Umbilical cord (tissue), 2 donors: Measurements from ENCODE around the gene IFI6. TPM values are rescaled to one million over a fixed set of nuclear protein-coding genes. Genes with fewer than 3 reads are reported as not detected.
A peak's percentile ranks its signal among the peaks of the same experiment; 100 is the strongest.
"Not testable (repeated sequence)": the region's sequence is repeated elsewhere in the genome, so short reads cannot be mapped to it uniquely, and the experiment has no call there.

Experiments used
- DNase-seq: peaks from one replicate; pipeline ENCODE4 v3.0.0-alpha.2; 2015; ENCODE audit warnings: low spot score
- total RNA-seq: library from RNA; depleted of rRNA; stranded (reverse); fragments of >200 nt; gene quantifications from one replicate; pipeline ENCODE4 v1.2.3, GENCODE V29; 2014; ENCODE audit warnings: low replicate concordance; ENCODE audit not compliant: insufficient read depth

Gene IFI6, protein sequence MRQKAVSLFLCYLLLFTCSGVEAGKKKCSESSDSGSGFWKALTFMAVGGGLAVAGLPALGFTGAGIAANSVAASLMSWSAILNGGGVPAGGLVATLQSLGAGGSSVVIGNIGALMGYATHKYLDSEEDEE
- 132 TPM for total RNA-seq

- DNase-seq, result peak; percentile 99
Observed at GRCh38 chr1:27671964-27672749, at the start of gene IFI6. Gene IFI6, minus strand, starts transcription at chr1:27672192. Its CDS starts 2,878 bp downstream, at chr1:27669314.

DNA sequence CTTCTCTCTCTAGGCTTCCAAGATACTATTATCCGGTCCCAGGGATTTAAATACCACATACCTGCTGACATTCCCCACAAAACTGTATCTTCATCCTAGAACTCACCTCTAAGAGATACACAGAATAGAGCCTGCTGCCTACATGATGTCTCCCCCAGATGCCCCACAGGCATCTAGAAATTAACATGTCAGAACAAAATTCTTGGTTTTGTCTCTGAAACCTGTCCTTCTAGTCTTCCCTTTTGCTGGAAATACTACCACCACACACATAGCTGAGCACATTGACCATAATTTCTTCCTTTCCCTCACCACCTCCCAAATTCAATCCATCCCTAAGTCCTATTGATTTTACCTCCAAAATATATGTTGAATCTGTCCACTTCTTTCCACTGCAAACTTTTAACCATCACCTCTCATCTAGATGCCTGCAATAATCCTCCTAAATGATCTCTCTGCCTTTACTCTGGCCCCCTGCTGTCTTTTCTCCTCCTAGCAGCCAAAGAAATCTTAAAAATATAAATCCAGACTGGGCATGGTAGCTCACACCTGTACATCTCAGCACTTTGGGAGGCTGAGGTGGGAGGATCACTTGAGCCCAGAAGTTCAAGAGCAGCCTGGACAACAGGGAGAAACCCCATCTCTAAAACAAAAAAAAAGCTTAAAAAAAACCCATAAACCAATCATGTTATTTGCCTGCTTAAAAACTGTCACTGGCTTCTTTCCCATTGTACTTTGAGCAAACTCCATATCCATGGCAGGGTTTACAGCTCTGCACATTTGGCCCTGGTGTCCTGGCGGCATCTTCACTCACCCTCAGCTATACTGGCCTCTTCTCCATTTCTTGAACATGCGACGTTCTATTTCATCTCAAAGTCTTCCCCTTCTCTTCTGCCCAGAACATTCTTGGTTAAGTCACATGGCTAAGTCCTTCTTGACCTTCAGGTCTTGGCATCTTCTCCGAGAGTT lies 47.6 kb upstream of the IFI6 start:
- DNase-seq, result peak; percentile 30

GRCh38 chr1:27716262-27716895 lies 44.4 kb upstream of the IFI6 start:
- DNase-seq, result no peak

- DNase-seq, result no peak
Observed at GRCh38 chr1:27713869-27714513, 42.0 kb upstream of the IFI6 start.

DNA sequence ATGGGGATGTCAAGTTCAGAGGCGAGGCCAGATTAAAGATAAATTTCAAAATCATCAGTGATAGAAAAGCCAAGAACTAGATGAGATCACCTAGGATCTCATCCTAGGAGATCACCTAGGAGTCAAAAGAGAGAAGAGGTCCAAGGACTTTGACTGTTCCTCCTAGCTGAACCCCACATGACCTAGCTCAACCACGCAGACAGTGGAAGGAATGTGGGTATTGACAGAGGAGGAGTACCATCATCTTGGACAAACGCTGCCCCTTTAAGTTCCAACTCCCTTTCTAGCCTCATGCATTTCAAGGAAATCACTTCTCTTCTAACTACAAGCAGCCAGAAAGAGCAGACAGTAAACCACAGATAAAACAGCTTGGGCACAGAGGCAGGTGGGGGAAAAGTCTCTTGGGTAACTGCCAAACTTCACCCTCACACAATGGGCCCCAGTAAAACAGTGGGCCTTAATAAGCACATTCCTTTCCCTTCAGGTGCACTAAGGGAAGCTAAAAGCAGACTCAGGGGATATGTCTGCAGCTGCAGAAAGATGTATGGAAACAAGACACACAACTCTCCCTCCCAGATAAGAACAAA lies 41.2 kb upstream of the IFI6 start:
- no peak for DNase-seq

DNA sequence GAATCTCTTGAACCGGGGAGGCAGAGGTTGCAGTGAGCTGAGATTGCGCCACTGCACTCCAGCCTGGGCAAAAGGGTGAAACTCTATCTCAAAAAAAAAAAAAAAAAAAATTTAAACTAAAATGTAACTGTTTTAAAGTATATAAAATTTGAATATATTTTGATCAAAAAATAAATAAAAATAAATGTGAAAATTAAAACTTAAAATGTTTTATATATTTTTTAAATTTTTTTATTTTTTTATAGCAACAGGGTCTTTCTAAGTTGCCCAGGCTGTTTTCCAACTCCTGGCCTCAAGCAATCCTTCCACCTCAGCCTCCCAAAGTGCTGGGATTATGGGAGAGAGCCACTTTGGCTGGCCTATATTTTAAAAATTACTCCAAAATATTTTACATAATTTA lies 38.6 kb upstream of the IFI6 start:
- DNase-seq, result no peak

- DNase-seq, result no peak
Observed at GRCh38 chr1:27705545-27705944, 33.6 kb upstream of the IFI6 start.

DNA sequence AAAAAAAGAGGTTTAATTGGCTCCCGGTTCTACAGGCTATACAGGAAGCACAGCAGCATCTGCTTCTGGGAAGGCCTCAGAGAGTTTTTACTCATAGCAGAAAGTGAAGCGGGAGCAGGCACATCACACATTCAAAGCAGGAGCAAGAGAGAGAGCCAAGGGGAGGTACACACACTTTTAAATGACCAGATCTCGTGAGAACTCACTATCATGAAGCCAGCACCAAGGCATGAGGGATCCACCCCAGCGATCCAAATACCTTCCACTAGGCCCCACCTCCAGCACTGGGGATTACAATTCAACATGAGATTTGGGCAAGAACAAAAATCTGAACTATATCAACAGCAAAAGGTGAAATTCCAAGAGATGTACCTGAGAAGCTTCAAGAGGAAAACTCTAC lies 33.0 kb upstream of the IFI6 start:
- no peak for DNase-seq

GRCh38 chr1:27696835-27697234 lies 24.8 kb upstream of the IFI6 start:
- not testable (repeated sequence) for DNase-seq

DNA sequence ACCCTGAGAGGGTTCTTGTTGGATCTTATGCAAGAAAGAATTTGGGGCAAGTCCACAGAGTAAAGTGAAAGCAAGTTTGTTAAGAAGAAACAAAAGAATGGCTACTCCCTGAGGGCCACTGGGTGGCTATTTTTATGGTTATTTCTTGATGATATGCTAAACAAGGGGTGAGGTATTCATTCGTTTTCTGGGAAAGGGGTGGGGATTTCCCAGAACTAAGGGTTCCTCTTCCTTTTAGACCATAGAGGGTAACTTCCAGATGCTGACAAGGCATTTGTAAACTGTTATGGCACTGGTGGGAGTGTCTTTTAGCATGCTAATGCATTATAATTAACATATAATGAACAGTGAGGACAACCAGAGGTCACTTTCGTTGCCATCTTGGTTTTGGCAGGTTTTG lies 18.2 kb upstream of the IFI6 start:
- DNase-seq, result no peak

DNA sequence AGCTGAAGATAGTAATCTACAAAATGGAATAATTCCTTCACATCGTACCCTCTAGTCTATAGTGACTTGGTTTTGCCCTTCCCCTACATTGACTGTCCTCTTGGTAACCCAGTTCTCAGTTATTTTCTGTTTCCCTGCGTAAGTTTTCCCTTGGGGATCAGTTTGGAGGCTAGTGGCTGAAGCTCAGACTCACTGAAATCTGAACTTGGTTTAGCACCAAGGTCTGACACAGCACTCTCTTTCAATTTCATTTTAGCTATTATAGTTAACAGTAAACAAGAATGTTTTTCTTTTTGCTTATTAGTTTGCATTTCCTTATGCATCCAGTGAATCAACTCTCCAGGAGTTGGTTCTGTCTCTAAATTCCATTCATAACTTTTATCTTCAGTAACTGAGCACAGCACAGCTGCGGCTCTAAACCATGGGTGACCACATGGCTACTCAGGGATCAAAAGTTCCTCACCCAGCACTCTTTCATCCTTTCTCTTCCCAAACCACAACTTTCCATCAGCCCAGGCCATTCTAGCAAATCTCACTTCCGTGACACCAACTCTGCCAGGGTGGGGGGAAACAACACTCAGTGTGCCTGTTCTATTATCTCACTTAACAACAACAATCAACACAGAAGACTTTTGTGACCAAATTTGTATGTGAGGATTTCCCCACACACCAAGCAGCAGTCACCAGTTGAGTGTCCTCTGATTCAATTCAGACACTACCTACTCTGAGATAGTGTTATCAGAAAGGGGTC lies 17.6 kb upstream of the IFI6 start:
- peak; percentile 51 for DNase-seq

GRCh38 chr1:27687906-27688305 lies 15.9 kb upstream of the IFI6 start:
- DNase-seq, result no peak

- no peak for DNase-seq
Observed at GRCh38 chr1:27686223-27686990, 14.4 kb upstream of the IFI6 start.

DNA sequence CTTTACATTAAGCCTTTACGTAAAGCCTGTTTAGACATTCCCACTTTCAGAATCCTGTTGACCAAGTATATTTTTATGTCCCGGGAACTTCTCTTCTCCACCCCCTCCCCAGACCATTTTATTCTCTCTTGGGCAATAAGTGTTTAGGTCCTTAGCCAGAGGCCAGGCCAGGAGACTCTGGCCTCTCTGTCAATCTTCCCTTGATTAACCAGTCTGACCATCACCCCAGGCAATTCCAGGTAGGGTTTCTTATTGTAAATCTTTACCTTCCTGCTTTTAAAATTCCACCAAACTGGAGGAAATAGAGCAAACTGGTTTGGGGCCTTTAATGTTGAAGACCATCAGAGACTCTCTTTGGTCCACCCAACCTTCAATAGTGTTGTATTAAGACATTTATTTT lies 12.2 kb upstream of the IFI6 start:
- no peak for DNase-seq

- DNase-seq, result no peak
Observed at GRCh38 chr1:27682351-27682944, 10.5 kb upstream of the IFI6 start.

GRCh38 chr1:27681580-27681979 lies 9.6 kb upstream of the IFI6 start:
- DNase-seq, result not testable (repeated sequence)

DNA sequence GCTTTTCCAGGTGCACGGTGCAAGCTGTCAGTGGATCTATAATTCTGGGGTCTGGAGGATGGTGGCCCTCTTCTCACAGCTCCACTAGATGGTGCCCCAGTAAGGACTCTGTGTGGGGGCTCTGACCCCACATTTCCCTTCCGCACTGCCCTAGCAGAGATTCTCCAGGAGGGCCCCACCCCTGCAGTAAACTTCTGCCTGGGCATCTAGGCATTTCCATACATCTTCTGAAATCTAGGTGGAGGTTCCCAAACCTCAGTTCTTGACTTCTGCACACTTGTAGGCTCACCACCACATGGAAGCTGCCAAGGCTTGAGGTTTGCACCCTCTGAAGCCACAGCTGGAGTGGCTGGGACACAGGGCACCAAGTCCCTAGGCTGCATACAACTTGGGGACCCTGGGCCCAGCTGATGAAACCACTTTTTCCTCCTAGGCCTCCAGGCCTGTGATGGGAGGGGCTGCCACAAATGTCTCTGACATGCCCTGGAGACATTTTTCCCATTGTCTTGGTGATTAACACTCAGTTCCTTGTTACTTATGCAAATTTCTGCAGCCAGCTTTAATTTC lies 8.3 kb upstream of the IFI6 start:
- DNase-seq, result not testable (repeated sequence)

- DNase-seq, result no peak
Observed at GRCh38 chr1:27678747-27679146, 6.8 kb upstream of the IFI6 start.

- DNase-seq, result no peak
Observed at GRCh38 chr1:27676410-27676809, 4.4 kb upstream of the IFI6 start.
